HL-60 (cell line): ENCODE results near the gene AMIGO2.

Experiments
- DNase-seq, 2 experiments: peaks; one replicate each; pipeline ENCODE4 v3.0.0-alpha.2; 2010 to 2020; ENCODE audit warnings: low read depth in 1 of 2, low spot score in 1 of 2
- H3K27ac ChIP-seq: fragments of 250-450 bp; sonication (Bioruptor Pico); replicated peaks from 2 replicates; pipeline ENCODE4 v1.5.1; 2020; ENCODE audit warnings: mild to moderate bottlenecking, moderate library complexity
- H3K27me3 ChIP-seq: fragments of 250-450 bp; sonication (Bioruptor Pico); 2 replicates; pipeline ENCODE4 v1.5.1; 2021; ENCODE audit warnings: mild to moderate bottlenecking, moderate library complexity; ENCODE audit not compliant: insufficient read depth, poor library complexity, severe bottlenecking
- H3K4me3 ChIP-seq: replicated peaks from 2 replicates; pipeline ENCODE4 v1.5.1; 2011; ENCODE audit warnings: mild to moderate bottlenecking, control low read depth, low read length; ENCODE audit not compliant: insufficient read depth
- CTCF ChIP-seq: IDR thresholded peaks from one replicate; pipeline ENCODE4 v1.5.1; 2011; ENCODE audit warnings: low read length, control low read depth, inconsistent platforms; ENCODE audit not compliant: insufficient read depth
- GABPA ChIP-seq: IDR thresholded peaks from 2 replicates; pipeline ENCODE4 v1.6.1; 2012; ENCODE audit warnings: low read depth
- POLR2AphosphoS5 ChIP-seq: IDR thresholded peaks from 2 replicates; pipeline ENCODE4 v1.6.1; 2012; ENCODE audit warnings: low read depth
- SPI1 ChIP-seq: IDR thresholded peaks from 2 replicates; pipeline ENCODE4 v1.6.1; 2012; ENCODE audit warnings: low read depth, mild to moderate bottlenecking, borderline replicate concordance
- TF ChIP-seq, protein P1 (sequence below): IDR thresholded peaks from 2 replicates; pipeline ENCODE4 v1.6.1; 2012; ENCODE audit warnings: low read depth; ENCODE audit not compliant: insufficient replicate concordance

AMIGO2 gene

GRCh38 chr12:47107926-47108325 is 28.2 kb upstream of the AMIGO2 start:
- DNase-seq, result no peak
- Histone ChIP-seq H3K27ac (no peak overlapping the region), H3K4me3 (no peak overlapping the region), H3K27me3 (no peaks in the 10 kb centered on the region)
- TF ChIP-seq GABPA (no peak), SPI1 (no peak), POLR2AphosphoS5 (no peak), CTCF (no peak)
- TF ChIP-seq, protein P1, sequence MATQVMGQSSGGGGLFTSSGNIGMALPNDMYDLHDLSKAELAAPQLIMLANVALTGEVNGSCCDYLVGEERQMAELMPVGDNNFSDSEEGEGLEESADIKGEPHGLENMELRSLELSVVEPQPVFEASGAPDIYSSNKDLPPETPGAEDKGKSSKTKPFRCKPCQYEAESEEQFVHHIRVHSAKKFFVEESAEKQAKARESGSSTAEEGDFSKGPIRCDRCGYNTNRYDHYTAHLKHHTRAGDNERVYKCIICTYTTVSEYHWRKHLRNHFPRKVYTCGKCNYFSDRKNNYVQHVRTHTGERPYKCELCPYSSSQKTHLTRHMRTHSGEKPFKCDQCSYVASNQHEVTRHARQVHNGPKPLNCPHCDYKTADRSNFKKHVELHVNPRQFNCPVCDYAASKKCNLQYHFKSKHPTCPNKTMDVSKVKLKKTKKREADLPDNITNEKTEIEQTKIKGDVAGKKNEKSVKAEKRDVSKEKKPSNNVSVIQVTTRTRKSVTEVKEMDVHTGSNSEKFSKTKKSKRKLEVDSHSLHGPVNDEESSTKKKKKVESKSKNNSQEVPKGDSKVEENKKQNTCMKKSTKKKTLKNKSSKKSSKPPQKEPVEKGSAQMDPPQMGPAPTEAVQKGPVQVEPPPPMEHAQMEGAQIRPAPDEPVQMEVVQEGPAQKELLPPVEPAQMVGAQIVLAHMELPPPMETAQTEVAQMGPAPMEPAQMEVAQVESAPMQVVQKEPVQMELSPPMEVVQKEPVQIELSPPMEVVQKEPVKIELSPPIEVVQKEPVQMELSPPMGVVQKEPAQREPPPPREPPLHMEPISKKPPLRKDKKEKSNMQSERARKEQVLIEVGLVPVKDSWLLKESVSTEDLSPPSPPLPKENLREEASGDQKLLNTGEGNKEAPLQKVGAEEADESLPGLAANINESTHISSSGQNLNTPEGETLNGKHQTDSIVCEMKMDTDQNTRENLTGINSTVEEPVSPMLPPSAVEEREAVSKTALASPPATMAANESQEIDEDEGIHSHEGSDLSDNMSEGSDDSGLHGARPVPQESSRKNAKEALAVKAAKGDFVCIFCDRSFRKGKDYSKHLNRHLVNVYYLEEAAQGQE, result no peak

GRCh38 chr12:47107446-47107845 is 27.7 kb upstream of the AMIGO2 start:
- Histone ChIP-seq H3K27ac (no peak overlapping the region), H3K27me3 (no peaks in the 10 kb centered on the region), H3K4me3 (no peak overlapping the region)
- DNase-seq, result no peak
- TF ChIP-seq POLR2AphosphoS5 (no peak), GABPA (no peak), CTCF (no peak), SPI1 (no peak)
- TF ChIP-seq, protein P1, result no peak

- no peak for DNase-seq
- TF ChIP-seq SPI1 (no peak), CTCF (no peak), GABPA (no peak), POLR2AphosphoS5 (no peak)
- TF ChIP-seq, protein P1, result no peak
Measured at GRCh38 chr12:47105914-47106674, 26.3 kb upstream of the AMIGO2 start.

More at GRCh38 chr12:47105914-47106674, 26.3 kb upstream of the AMIGO2 start:
- no peak overlapping the region for H3K4me3 ChIP-seq
- no peak overlapping the region for H3K27ac ChIP-seq
- H3K27me3 ChIP-seq, result no peaks in the 10 kb centered on the region
